GM12864 (cell line): Measurements from ENCODE around the gene NCK1.

ENCODE experiments used
- DNase-seq: peaks from one replicate; pipeline ENCODE4 v3.0.0-alpha.2; 2011; ENCODE audit warnings: low read depth
- H3K4me3 ChIP-seq: 2 replicates; pipeline ENCODE4 v1.5.1; 2011; ENCODE audit warnings: mild to moderate bottlenecking, low read depth, low read length, control low read depth
- TF ChIP-seq, protein P1 (sequence below): IDR thresholded peaks from 2 replicates; pipeline ENCODE4 v1.5.1; 2011; ENCODE audit warnings: low read depth, mild to moderate bottlenecking, moderate library complexity, low read length, control low read depth, inconsistent platforms; ENCODE audit errors: missing control alignments

The NCK1 gene

DNA sequence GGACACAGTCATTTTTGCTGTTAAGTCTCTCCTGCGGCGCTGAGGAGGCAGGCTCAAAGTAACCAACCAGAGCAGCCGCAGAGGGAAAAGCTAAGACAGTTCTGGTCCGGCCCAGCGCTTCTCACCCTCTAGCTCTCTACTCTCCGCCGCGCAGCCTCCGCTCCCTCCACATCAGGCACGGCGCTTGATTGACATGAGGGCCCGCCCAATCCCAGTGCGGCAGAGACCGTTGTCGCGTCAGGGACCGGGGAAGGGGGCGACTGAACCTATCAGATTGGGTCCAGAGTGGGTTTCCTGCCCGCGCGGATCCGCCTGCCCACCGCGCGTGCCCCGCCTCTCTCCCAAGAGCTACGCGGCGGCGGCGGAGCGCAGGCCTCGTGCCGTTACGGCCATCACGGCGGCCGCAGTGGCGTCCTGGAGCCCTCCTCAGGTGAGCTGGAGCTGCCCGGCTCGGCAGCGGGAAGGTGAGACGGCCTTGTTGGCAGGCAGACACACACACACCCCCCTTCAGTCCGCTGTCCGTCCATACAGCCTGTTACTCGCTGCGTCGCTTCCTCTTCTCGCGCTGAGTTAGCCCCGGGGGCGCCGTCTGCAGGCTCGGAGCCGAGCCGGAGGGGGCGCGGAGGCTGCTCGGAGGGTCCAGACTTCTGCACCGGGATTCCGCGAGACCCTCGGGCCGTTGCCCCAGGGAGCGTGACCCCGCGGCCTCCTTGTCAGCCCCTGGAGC lies at the start of gene NCK1:
Gene NCK1, plus strand, starts transcription at position 319 of the 727 bp plus-strand sequence. CDS start 65,794 bp downstream, outside the sequence.
- TF ChIP-seq, protein P1, sequence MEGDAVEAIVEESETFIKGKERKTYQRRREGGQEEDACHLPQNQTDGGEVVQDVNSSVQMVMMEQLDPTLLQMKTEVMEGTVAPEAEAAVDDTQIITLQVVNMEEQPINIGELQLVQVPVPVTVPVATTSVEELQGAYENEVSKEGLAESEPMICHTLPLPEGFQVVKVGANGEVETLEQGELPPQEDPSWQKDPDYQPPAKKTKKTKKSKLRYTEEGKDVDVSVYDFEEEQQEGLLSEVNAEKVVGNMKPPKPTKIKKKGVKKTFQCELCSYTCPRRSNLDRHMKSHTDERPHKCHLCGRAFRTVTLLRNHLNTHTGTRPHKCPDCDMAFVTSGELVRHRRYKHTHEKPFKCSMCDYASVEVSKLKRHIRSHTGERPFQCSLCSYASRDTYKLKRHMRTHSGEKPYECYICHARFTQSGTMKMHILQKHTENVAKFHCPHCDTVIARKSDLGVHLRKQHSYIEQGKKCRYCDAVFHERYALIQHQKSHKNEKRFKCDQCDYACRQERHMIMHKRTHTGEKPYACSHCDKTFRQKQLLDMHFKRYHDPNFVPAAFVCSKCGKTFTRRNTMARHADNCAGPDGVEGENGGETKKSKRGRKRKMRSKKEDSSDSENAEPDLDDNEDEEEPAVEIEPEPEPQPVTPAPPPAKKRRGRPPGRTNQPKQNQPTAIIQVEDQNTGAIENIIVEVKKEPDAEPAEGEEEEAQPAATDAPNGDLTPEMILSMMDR, result peak; percentile 20
- DNase-seq, result peak; percentile 94
- peak within 1 kb of the TSS; percentile 68 for H3K4me3 ChIP-seq

- H3K4me3 ChIP-seq, result no peak overlapping the region
- TF ChIP-seq, protein P1, result no peak
- no peak for DNase-seq
These were observed 44.6 kb upstream of the NCK1 start for GRCh38 chr3:136817448-136817847.

GRCh38 chr3:136818191-136818768 lies 43.7 kb upstream of the NCK1 start:
- TF ChIP-seq, protein P1, result no peak
- peak overlapping the region; percentile 52 for H3K4me3 ChIP-seq
- no peak for DNase-seq

DNA sequence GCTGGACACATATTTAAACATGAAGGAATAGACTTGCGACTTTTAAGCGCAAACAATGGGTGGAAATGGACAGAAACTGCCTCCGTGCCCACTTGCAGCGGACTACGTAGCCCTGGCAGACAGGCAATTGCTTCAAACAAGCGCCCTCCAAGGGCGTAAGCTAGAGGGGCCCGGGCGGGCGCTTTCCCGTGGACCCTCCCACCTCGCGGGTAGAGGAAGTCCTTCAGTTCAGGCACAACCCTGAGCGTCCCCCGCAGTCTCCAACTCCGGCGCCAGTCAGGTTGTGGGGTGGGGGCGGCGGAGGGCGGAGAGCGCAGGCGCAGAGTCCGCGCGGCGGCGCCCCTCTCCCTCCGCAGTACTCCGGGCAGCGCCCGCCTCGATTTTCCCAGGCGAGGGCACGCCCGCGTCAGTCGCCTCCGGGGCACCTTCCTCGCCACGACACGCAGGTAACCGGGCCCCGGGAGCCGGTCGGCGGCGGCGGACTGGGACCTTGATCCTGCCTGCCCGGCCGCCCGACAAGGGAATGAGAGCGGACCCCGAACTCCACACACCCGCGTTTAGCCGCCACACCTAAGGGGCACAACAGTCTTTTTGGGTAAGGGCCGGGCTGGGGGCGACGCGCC lies 43.1 kb upstream of the NCK1 start, which contains the start of gene SLC35G2:
Gene SLC35G2, plus strand, starts transcription at position 358 of the 623 bp plus-strand sequence. CDS start 35,335 bp downstream, outside the sequence.
- TF ChIP-seq, protein P1, result no peak
- no peak for DNase-seq
- H3K4me3 ChIP-seq, result peak within 1 kb of the TSS; percentile 52

DNA sequence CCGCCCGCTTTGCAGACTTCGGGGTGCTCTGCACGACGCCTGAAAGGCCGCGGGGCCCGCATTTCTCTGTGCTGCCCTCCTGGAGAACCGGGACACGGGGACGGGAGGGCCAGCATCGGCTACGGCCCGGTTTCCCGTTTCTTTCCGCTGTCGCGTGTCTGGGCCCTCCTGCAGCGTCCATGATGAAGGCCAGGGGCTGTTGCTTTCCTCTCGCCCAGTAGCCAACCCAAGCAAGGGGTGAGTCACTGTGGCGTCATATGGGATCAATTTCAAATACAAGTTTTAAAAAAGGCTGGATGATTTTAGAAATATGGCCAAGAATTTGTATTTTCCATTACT lies 42.6 kb upstream of the NCK1 start:
- DNase-seq, result no peak
- TF ChIP-seq, protein P1, result no peak
- H3K4me3 ChIP-seq, result peak overlapping the region; percentile 52

DNA sequence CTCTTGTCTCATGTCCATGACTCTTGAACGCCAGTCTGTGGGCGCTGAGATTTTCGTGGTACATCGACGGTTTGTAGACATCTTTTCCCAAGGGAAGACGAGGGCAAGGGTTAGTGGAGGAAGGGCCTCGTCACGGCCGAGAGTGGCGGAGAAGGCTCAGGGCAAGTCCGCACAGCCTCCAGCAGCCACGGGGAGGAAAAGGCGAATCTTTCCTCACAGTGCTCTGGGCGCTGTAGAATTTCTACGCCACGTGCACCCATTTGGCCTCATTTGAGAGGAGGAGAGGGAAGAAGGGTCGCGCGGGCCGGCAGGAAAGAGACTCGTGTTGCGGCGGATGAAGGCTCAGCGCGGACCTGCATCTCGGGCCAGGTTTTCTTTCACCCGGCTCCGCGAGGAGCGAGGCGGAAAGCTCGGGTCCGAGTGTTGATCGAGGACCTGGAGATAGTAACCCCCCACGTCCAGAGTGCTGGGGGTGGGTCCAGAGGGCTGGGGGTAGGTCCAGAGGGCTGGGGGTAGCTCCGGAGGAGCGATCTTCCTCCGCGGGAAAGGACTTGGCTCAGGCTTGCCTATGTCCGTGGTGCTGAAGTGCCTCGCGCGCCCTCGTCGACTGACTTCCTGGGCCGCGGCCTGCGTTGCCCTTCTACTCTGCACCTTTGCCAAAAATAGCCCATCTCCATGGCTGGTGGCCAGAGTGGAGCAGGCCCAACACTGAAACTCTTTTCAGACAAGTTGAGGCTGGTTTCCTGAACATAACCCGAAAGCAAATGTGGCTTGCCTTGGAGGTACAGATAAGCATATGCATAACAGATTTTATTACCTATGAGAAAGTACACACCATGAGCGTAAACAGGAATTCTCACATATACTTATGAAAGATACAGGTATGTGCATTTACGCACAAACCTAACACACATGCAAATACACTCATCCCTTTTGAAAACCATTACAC lies 42.0 kb upstream of the NCK1 start:
- DNase-seq, result no peak
- TF ChIP-seq, protein P1, result no peak
- peak overlapping the region; percentile 52 for H3K4me3 ChIP-seq
